Tibial nerve (tissue), 4 donors: ENCODE measurements around the gene SAPCD2. TPM values are rescaled to one million over a fixed set of nuclear protein-coding genes. Genes with fewer than 3 reads are reported as not detected.

ENCODE experiments used
- DNase-seq, 2 donors: peaks; one replicate each; pipeline ENCODE4 v3.0.0-alpha.2; 2019; ENCODE audit warnings: low spot score in 2 of 2
- H3K27ac ChIP-seq, 4 donors: fragments of 200-600 bp; sonication (generic) in 3 of 4; one replicate each; pipeline ENCODE4 v1.5.1; 2017 to 2019; ENCODE audit warnings: mild to moderate bottlenecking in 1 of 4
- H3K27me3 ChIP-seq, 2 donors: fragments of 200-600 bp; sonication (generic) in 1 of 2; one replicate each; pipeline versions ENCODE4 v1.5.1 to v1.6.0; 2017 to 2019
- H3K36me3 ChIP-seq, 3 donors: fragments of 200-600 bp; sonication (generic); one replicate each; pipeline ENCODE4 v1.5.1; 2018 to 2019
- H3K4me1 ChIP-seq, 4 donors: fragments of 200-600 bp; sonication (generic) in 3 of 4; one replicate each; pipeline ENCODE4 v1.5.1; 2017 to 2019
- H3K4me3 ChIP-seq, 4 donors: fragments of 200-600 bp; sonication (generic) in 3 of 4; one replicate each; pipeline ENCODE4 v1.5.1; 2017 to 2019; ENCODE audit warnings: mild to moderate bottlenecking in 1 of 4, moderate library complexity in 1 of 4
- H3K9me3 ChIP-seq, 4 donors: fragments of 200-600 bp; sonication (generic) in 3 of 4; one replicate each; pipeline ENCODE4 v1.5.1; 2017 to 2019
- CTCF ChIP-seq, 5 experiments: fragments of 200-600 bp in 3 of 5; fragments of 450-650 bp in 2 of 5; sonication (generic) in 3 of 5; IDR thresholded peaks; one replicate each; pipeline ENCODE4 v1.5.1; 2016 to 2019; ENCODE audit warnings: antibody characterized with exemption in 5 of 5, mild to moderate bottlenecking in 3 of 5, moderate library complexity in 2 of 5
- EP300 ChIP-seq, 2 donors: sonication (generic); formaldehyde crosslinking; IDR thresholded peaks; one replicate each; pipeline ENCODE4 v1.6.1; 2017; ENCODE audit warnings: antibody characterized with exemption in 2 of 2, mild to moderate bottlenecking in 1 of 2
- POLR2A ChIP-seq, 2 donors: fragments of 450-650 bp; IDR thresholded peaks; one replicate each; pipeline ENCODE4 v1.6.1; 2017; ENCODE audit warnings: antibody characterized with exemption in 2 of 2, mild to moderate bottlenecking in 2 of 2, moderate library complexity in 2 of 2
- WGBS, 2 donors: methylation state at CpG; one replicate each; pipeline ENCODE4 v1.1.5; 2018; 5-methylcytosine and 5-hydroxymethylcytosine counted together
- total RNA-seq, 4 donors: library from RNA; depleted of rRNA; stranded (reverse); fragments of >200 nt; gene quantifications; one replicate each; pipeline ENCODE4 v1.1.0, GENCODE V29; 2016

SAPCD2 gene
- total RNA-seq, 4 donors from 2014 or later: 0.22 to 0.90 TPM; not detected in 2

DNA sequence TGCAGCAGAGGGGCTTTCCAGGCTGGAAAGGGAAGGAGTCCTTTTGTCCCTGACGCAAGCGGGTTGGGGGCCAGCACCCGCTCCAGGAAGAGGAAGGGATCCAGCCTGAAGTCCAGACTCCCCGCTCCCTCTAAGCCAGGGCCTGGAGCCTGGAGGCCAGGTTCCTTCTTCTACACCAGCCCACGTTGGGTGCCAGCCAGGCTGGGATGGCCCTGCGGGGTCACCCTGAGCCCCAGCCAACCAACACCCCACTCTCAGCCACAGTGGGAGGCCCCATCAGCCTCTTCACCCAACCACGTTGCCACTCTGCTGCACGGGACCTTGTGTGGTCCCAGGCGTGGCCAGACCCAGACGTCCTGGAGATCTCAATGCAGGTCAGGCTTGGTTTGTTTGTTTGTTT is 37.5 kb downstream of the SAPCD2 start:
- peak in 1 of 2 donors; percentile 24 for TF ChIP-seq EP300 (IDR thresholded peaks at IDR 0.05)
- no peak for TF ChIP-seq CTCF (IDR thresholded peaks at IDR 0.05)
- TF ChIP-seq POLR2A (IDR thresholded peaks at IDR 0.05): no peak

GRCh38 chr9:137031904-137032640 is 38.3 kb downstream of the SAPCD2 start, which contains the start of gene FUT7:
Gene FUT7, minus strand, starts transcription at chr9:137032088. Its CDS starts 97 bp downstream, at chr9:137031991.
- H3K9me3 ChIP-seq: no peaks in the 10 kb centered on the region
- TF ChIP-seq EP300 (IDR thresholded peaks at IDR 0.05): no peak
- TF ChIP-seq CTCF (IDR thresholded peaks at IDR 0.05): no peak
- TF ChIP-seq POLR2A (IDR thresholded peaks at IDR 0.05): no peak
- H3K4me3 ChIP-seq: peak within 1 kb of the TSS in 1 of 4 donors; percentile 4
- H3K27me3 ChIP-seq: no peaks in the 10 kb centered on the region
- WGBS, 2 donors: 52 to 63% methylated on average over 10 to 16 of the region's 16 CpGs
- H3K4me1 ChIP-seq: peaks cover 0 to 52% (median 41%) of the 10 kb centered on the region in 4 donors
- peaks cover 0 to 1% (median 0%) of the 10 kb centered on the region in 3 donors for H3K36me3 ChIP-seq
- DNase-seq: no peak
- peak within 1 kb of the TSS in 2 of 4 donors; percentile 5 to 66 for H3K27ac ChIP-seq

More for the DNA sequence above, 37.5 kb downstream of the SAPCD2 start:
- 75 to 84% methylated on average over 9 to 10 of the region's 10 CpGs for WGBS, 2 donors
- H3K9me3 ChIP-seq: no peaks in the 10 kb centered on the region
- DNase-seq: no peak
- peaks cover 0 to 47% (median 35%) of the 10 kb centered on the region in 4 donors for H3K4me1 ChIP-seq
- peak overlapping the region in 1 of 4 donors; percentile 66 for H3K27ac ChIP-seq
- peak overlapping the region in 1 of 4 donors; percentile 39 for H3K4me3 ChIP-seq
- H3K36me3 ChIP-seq: peaks cover 0 to 9% (median 0%) of the 10 kb centered on the region in 3 donors
- no peaks in the 10 kb centered on the region for H3K27me3 ChIP-seq

DNA sequence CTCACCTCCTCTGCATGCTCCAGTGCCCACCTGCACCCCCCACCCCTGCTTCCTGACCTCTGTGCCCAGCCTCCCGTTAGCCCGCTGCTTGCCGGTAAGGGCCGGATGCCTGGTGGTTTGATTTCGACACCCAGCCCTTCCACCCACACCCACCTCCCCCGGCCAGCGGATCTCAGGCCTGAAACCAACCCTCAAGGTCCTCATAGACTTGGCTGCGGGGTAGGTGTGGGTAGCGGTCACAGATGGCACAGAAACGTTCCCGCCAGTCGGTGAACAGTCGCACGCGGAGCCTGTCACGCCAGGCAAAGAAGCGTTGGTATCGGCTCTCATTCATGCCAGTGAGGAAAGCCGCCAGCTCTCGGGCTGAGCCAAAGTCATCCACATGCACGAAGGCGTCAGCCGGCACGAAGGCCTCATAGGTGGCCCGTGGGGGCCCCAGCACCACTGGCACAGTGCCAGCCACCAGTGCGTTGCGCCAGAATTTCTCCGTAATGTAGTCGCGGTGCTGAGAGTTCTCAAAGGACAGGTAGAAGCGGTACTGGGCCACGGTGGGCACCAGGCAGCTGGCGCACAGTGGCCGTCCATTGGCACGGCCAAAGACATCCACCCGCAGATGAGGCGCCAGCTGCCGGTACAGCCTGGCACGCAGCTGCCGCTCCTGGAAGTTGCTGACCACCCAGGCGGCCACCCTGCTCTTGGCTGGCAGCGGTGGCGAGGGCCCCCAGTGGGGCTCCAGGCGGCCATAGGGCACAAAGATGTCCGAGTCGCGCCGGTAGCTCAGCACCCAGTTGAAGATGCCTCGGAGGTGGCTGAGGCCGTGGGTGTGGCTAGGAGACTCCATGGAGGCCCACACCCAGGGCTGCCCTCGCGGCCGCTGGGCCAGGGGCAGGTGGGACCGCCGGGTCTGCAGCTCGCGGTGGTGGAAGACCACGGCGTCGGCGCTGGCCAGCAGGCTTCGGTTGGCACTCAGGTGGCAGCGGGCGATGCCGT is 39.5 kb downstream of the SAPCD2 start:
- WGBS, 2 donors: 87 to 89% methylated on average over 40 to 60 of the region's 65 CpGs
- Histone ChIP-seq H3K4me3 (no peak overlapping the region), H3K27ac (peak overlapping the region in 1 of 4 donors; percentile 87), H3K4me1 (peaks cover 0 to 64% (median 53%) of the 10 kb centered on the region in 4 donors), H3K9me3 (no peaks in the 10 kb centered on the region), H3K27me3 (no peaks in the 10 kb centered on the region), H3K36me3 (no peaks in the 10 kb centered on the region)
- TF ChIP-seq EP300 (IDR thresholded peaks at IDR 0.05) (no peak), POLR2A (IDR thresholded peaks at IDR 0.05) (no peak), CTCF (IDR thresholded peaks at IDR 0.05) (no peak)
- DNase-seq: no peak

- no peaks in the 10 kb centered on the region for H3K27me3 ChIP-seq
- H3K36me3 ChIP-seq: no peaks in the 10 kb centered on the region
- H3K4me1 ChIP-seq: peaks cover 0 to 64% (median 54%) of the 10 kb centered on the region in 4 donors
- peak overlapping the region in 2 of 4 donors; percentile 87 to 93 for H3K27ac ChIP-seq
- no peak overlapping the region for H3K4me3 ChIP-seq
- TF ChIP-seq CTCF (IDR thresholded peaks at IDR 0.05) (no peak), POLR2A (IDR thresholded peaks at IDR 0.05) (no peak), EP300 (IDR thresholded peaks at IDR 0.05) (no peak)
- no peak for DNase-seq
- no peaks in the 10 kb centered on the region for H3K9me3 ChIP-seq
- WGBS, 2 donors: 57 to 76% methylated on average over 8 to 12 of the region's 15 CpGs
These were observed 40.4 kb downstream of the SAPCD2 start for GRCh38 chr9:137030006-137030405.
